GM19351 (cell line): ENCODE measurements around the gene HMCN1.
"Not testable (repeated sequence)": the region's sequence is repeated elsewhere in the genome, so short reads cannot be mapped to it uniquely, and the experiment has no call there.

Source experiments
- ATAC-seq: cut with Tn5 transposase; IDR thresholded peaks from one replicate; pipeline ENCODE4 v1.9.1; 2021; ENCODE audit warnings: mild to moderate bottlenecking, moderate library complexity; ENCODE audit not compliant: unreplicated experiment

Gene HMCN1

GRCh38 chr1:185739967-185740366, 5.8 kb downstream of the HMCN1 start:
- peak; percentile 73 for ATAC-seq

GRCh38 chr1:185741551-185741950, 7.4 kb downstream of the HMCN1 start:
- ATAC-seq: no peak

- ATAC-seq: no peak
Observed at GRCh38 chr1:185742403-185742802, 8.2 kb downstream of the HMCN1 start.

- ATAC-seq: no peak
Observed at GRCh38 chr1:185745165-185745564, 11.0 kb downstream of the HMCN1 start.

- ATAC-seq: no peak
Observed at GRCh38 chr1:185759061-185759460, 24.9 kb downstream of the HMCN1 start.

GRCh38 chr1:185761841-185762240, 27.6 kb downstream of the HMCN1 start:
- ATAC-seq: no peak

GRCh38 chr1:185767508-185768120, 33.4 kb downstream of the HMCN1 start:
- ATAC-seq: no peak

- no peak for ATAC-seq
Observed at GRCh38 chr1:185768371-185768770, 34.2 kb downstream of the HMCN1 start.

- no peak for ATAC-seq
Observed at GRCh38 chr1:185769136-185769535, 34.9 kb downstream of the HMCN1 start.

- ATAC-seq: no peak
Observed at GRCh38 chr1:185774394-185774793, 40.2 kb downstream of the HMCN1 start.

GRCh38 chr1:185775501-185775900, 41.3 kb downstream of the HMCN1 start:
- no peak for ATAC-seq

GRCh38 chr1:185776522-185776921, 42.3 kb downstream of the HMCN1 start:
- no peak for ATAC-seq

- not testable (repeated sequence) for ATAC-seq
Observed at GRCh38 chr1:185783860-185784259, 49.7 kb downstream of the HMCN1 start.

GRCh38 chr1:185785586-185785985, 51.4 kb downstream of the HMCN1 start:
- no peak for ATAC-seq

GRCh38 chr1:185786524-185786923, 52.3 kb downstream of the HMCN1 start:
- ATAC-seq: no peak

GRCh38 chr1:185787238-185787637, 53.0 kb downstream of the HMCN1 start:
- ATAC-seq: no peak

- no peak for ATAC-seq
Observed at GRCh38 chr1:185788386-185788785, 54.2 kb downstream of the HMCN1 start.

GRCh38 chr1:185789501-185790193, 55.5 kb downstream of the HMCN1 start:
- no peak for ATAC-seq

GRCh38 chr1:185790194-185790735, 56.1 kb downstream of the HMCN1 start:
- ATAC-seq: no peak

GRCh38 chr1:185792040-185792439, 57.8 kb downstream of the HMCN1 start:
- no peak for ATAC-seq

- ATAC-seq: not testable (repeated sequence)
Observed at GRCh38 chr1:185794495-185794894, 60.3 kb downstream of the HMCN1 start.

- no peak for ATAC-seq
Observed at GRCh38 chr1:185795181-185795580, 61.0 kb downstream of the HMCN1 start.
